HepG2 (cell line): ENCODE data around the gene STAT5A. TPM values are rescaled to one million over a fixed set of nuclear protein-coding genes. Genes with fewer than 3 reads are reported as not detected.
A peak's percentile ranks its signal among the peaks of the same experiment; 100 is the strongest.

Source experiments
- ATAC-seq: fragments of 200-7000 bp; cut with Tn5 transposase; 3 replicates; pipeline ENCODE4 v1.9.1; 2020; ENCODE audit warnings: mild to moderate bottlenecking, moderate library complexity
- BruUV-seq: library from RNA; stranded (reverse); fragments of 400-500 nt; replicated peaks from 2 replicates; lab custom pipeline; 2021; lab: Mats Ljungman, UMichigan
- CTCF ChIA-PET: fragments of 300-600 bp; formaldehyde crosslinking; extraction: SDS; loops from one replicate; lab custom pipeline; 2021; ENCODE audit warnings: low total read pairs, inconsistent platforms, low intra/inter-chr PET ratio; lab: Yijun Ruan, JAX
- POLR2A ChIA-PET: fragments of 350-600 bp; sonication (Branson Sonifier 250); formaldehyde crosslinking; loops from one replicate; lab custom pipeline; 2020; ENCODE audit warnings: antibody characterized with exemption, inconsistent platforms; lab: Yijun Ruan, JAX
- DNase-seq: peaks from one replicate; pipeline ENCODE4 v3.0.0-alpha.2; 2015; ENCODE audit warnings: low spot score
- FAIRE-seq: peaks from 3 replicates; lab custom pipeline; 2011; peaks lifted over from hg19 to GRCh38; lab: Jason Lieb, UNC
- H2AFZ ChIP-seq: one replicate; pipeline ENCODE4 v1.6.1; 2011; ENCODE audit warnings: low read length, inconsistent platforms
- H3K27ac ChIP-seq: fragments of 300-600 bp; 3 replicates; pipeline ENCODE4 v1.8.0; 2011; ENCODE audit warnings: mixed run types, mild to moderate bottlenecking, mixed read lengths, low read length, inconsistent platforms; ENCODE audit not compliant: insufficient read depth; ENCODE audit errors: extremely low read length
- H3K27me3 ChIP-seq, 2 experiments: fragments of 200-600 bp in 1 of 2; 2 replicates in 1 of 2; 3 replicates in 1 of 2; pipeline versions ENCODE4 v1.6.0 to v1.8.0; 2011; ENCODE audit warnings: low read length in 2 of 2, mild to moderate bottlenecking in 2 of 2, moderate library complexity in 2 of 2, inconsistent platforms in 1 of 2; ENCODE audit not compliant: insufficient read depth in 2 of 2, control insufficient read depth in 1 of 2
- H3K36me3 ChIP-seq, 2 experiments: fragments of 200-600 bp in 1 of 2; replicated peaks in 1 of 2; 2 replicates in 1 of 2; 3 replicates in 1 of 2; pipeline versions ENCODE4 v1.5.1 to v1.8.0; 2011; ENCODE audit warnings: low read length in 2 of 2, inconsistent platforms in 1 of 2; ENCODE audit not compliant: insufficient read depth in 2 of 2, control insufficient read depth in 1 of 2
- H3K4me1 ChIP-seq: 2 replicates; pipeline ENCODE4 v1.5.1; 2012; ENCODE audit warnings: low read length, inconsistent platforms; ENCODE audit not compliant: insufficient read depth
- H3K4me2 ChIP-seq: 2 replicates; pipeline ENCODE4 v1.6.0; 2011; ENCODE audit warnings: low read depth, low read length, inconsistent platforms
- H3K4me3 ChIP-seq, 3 experiments: fragments of 200-600 bp in 1 of 3; sonication (generic), shearing (Covaris generic) in 1 of 3; replicated peaks in 1 of 3; 2 replicates each; pipeline ENCODE4 v1.5.1; 2011 to 2016; ENCODE audit warnings: low read length in 3 of 3, inconsistent platforms in 2 of 3, low read depth in 2 of 3, mild to moderate bottlenecking in 2 of 3, control low read depth in 1 of 3, mixed read lengths in 1 of 3; ENCODE audit not compliant: insufficient read depth in 1 of 3
- H3K79me2 ChIP-seq: one replicate; pipeline ENCODE4 v1.6.1; 2011; ENCODE audit warnings: low read length, inconsistent platforms; ENCODE audit not compliant: insufficient read depth
- H3K9ac ChIP-seq: 2 replicates; pipeline ENCODE4 v1.6.0; 2011; ENCODE audit warnings: mild to moderate bottlenecking, low read depth, low read length, inconsistent platforms; ENCODE audit not compliant: insufficient read depth
- H3K9me3 ChIP-seq: 2 replicates; pipeline ENCODE4 v1.5.1; 2012; ENCODE audit warnings: mild to moderate bottlenecking, low read length
- H4K20me1 ChIP-seq: 2 replicates; pipeline ENCODE4 v1.6.0; 2011; ENCODE audit warnings: inconsistent platforms, mild to moderate bottlenecking, low read length, moderate library complexity; ENCODE audit not compliant: insufficient read depth
- EEA1 ChIP-seq: sonication (generic); formaldehyde crosslinking; IDR thresholded peaks from 2 replicates; pipeline ENCODE4 v1.5.1; 2020; ENCODE audit warnings: mild to moderate bottlenecking, missing genetic modification reagents, borderline replicate concordance
- ERF ChIP-seq: IDR thresholded peaks from 2 replicates; pipeline ENCODE4 v1.6.1; 2018; ENCODE audit warnings: missing biosample characterization, missing genetic modification reagents
- KLF9 ChIP-seq: IDR thresholded peaks from 2 replicates; pipeline ENCODE4 v1.6.1; 2016; ENCODE audit warnings: low read depth
- ONECUT2 ChIP-seq: sonication (generic); formaldehyde crosslinking; IDR thresholded peaks from 2 replicates; pipeline ENCODE4 v1.4.0; 2020; ENCODE audit warnings: missing genetic modification reagents
- RARA ChIP-seq: IDR thresholded peaks from 2 replicates; pipeline ENCODE4 v1.6.1; 2016; ENCODE audit warnings: missing genetic modification reagents, missing compliant biosample characterization
- RXRB ChIP-seq: IDR thresholded peaks from 2 replicates; pipeline ENCODE4 v1.6.1; 2016; ENCODE audit warnings: borderline replicate concordance, missing genetic modification reagents, missing compliant biosample characterization
- SATB2 ChIP-seq: sonication (generic); formaldehyde crosslinking; IDR thresholded peaks from 2 replicates; pipeline ENCODE4 v1.5.0; 2020; ENCODE audit warnings: missing genetic modification reagents
- SRSF9 ChIP-seq: fragments of 200-400 bp; formaldehyde crosslinking; IDR thresholded peaks from 2 replicates; pipeline ENCODE4 v1.6.1; 2018; ENCODE audit warnings: borderline replicate concordance, mild to moderate bottlenecking, low read depth, low read length; ENCODE audit not compliant: insufficient read depth, poor library complexity, severe bottlenecking
- YEATS4 ChIP-seq: sonication (generic); formaldehyde crosslinking; IDR thresholded peaks from 2 replicates; pipeline ENCODE4 v1.4.0; 2020; ENCODE audit warnings: missing genetic modification reagents, borderline replicate concordance
- ZBTB33 ChIP-seq: sonication (generic); formaldehyde crosslinking; IDR thresholded peaks from 2 replicates; pipeline ENCODE4 v1.4.0; 2020; ENCODE audit warnings: missing genetic modification reagents
- ZNF124 ChIP-seq: sonication (generic); formaldehyde crosslinking; IDR thresholded peaks from 2 replicates; pipeline ENCODE4 v1.4.0; 2020; ENCODE audit warnings: missing genetic modification reagents
- ZNF282 ChIP-seq: fragments of 450-650 bp; IDR thresholded peaks from 2 replicates; pipeline ENCODE4 v1.6.1; 2018; ENCODE audit not compliant: partially characterized antibody
- ZNF34 ChIP-seq: sonication (generic); formaldehyde crosslinking; IDR thresholded peaks from 2 replicates; pipeline ENCODE4 v1.4.0; 2020; ENCODE audit warnings: mild to moderate bottlenecking, missing genetic modification reagents, borderline replicate concordance
- ZNF550 ChIP-seq: sonication (generic); formaldehyde crosslinking; IDR thresholded peaks from 2 replicates; pipeline ENCODE4 v1.4.0; 2020; ENCODE audit warnings: mild to moderate bottlenecking, missing genetic modification reagents, borderline replicate concordance
- ZNF710 ChIP-seq: sonication (generic); formaldehyde crosslinking; IDR thresholded peaks from 2 replicates; pipeline ENCODE4 v1.5.0; 2020; ENCODE audit warnings: mild to moderate bottlenecking, missing genetic modification reagents, borderline replicate concordance
- ZNF773 ChIP-seq: sonication (generic); formaldehyde crosslinking; IDR thresholded peaks from 2 replicates; pipeline ENCODE4 v1.4.0; 2020; ENCODE audit warnings: missing genetic modification reagents, borderline replicate concordance
- ZSCAN25 ChIP-seq: sonication (generic); formaldehyde crosslinking; IDR thresholded peaks from 2 replicates; pipeline ENCODE4 v1.8.0; 2022; ENCODE audit warnings: mild to moderate bottlenecking, missing genetic modification reagents
- WGBS: methylation state at CpG from one replicate; pipeline ENCODE4 v1.1.6; 2017; ENCODE audit warnings: low lambda C conversion rate; 5-methylcytosine and 5-hydroxymethylcytosine counted together
- in situ Hi-C: cut with HindIII; loops from 2 replicates; pipeline ENCODE4 v1.10.0; 2017; ENCODE audit warnings: low pct_unique_long_range_greater_than_20kb; ENCODE audit not compliant: extremely low pct_ligation_motif_present
- intact Hi-C: fragments of 100-400 bp; cut with micrococcal nuclease; formaldehyde crosslinking; loops from one replicate; pipeline ENCODE4 v1.10.0; 2022; ENCODE audit not compliant: unreplicated experiment
- polyA plus RNA-seq, 8 experiments: library from polyadenylated mRNA; depleted of rRNA in 3 of 8; stranded (reverse) in 7 of 8; unstranded in 1 of 8; fragments of >200 nt; fragmentation: Illumina TruSeq in 4 of 8; extraction: Trizol in 4 of 8; gene quantifications; 2 replicates each; pipeline versions ENCODE4 v1.2.1 to v1.2.3, GENCODE V29; 2011 to 2016; ENCODE audit warnings: low read depth in 4 of 8, missing spikeins in 1 of 8, mixed read lengths in 1 of 8; ENCODE audit not compliant: insufficient read depth in 1 of 8
- total RNA-seq, 5 experiments: library from RNA; depleted of rRNA; stranded (reverse); fragments of >200 nt; fragmentation: Illumina TruSeq; extraction: Trizol; gene quantifications; 2 replicates each; pipeline ENCODE4 v1.2.3, GENCODE V29; 2016; ENCODE audit warnings: low read depth in 1 of 5

STAT5A gene
- total and polyA plus RNA-seq, 2 of the 13 experiments (the other 11 are each of a cell fraction or from before 2014, with no cell fraction given), result 1.4 to 4.1 TPM

- TF ChIP-seq ZBTB33 (no peak), ERF (CRISPR knock-in tag) (no peak), ZNF550 (CRISPR knock-in tag) (no peak), EEA1 (CRISPR knock-in tag) (no peak), ZNF282 (no peak)
Measured at GRCh38 chr17:42303694-42304093, 15.4 kb downstream of the STAT5A start (continued).

- in situ Hi-C loops, result no loop called here
- ATAC-seq, result peak; percentile 79
- TF ChIP-seq ZNF124 (CRISPR knock-in tag) (no peak), SRSF9 (no peak), ZNF710 (0 out of 2 replicates have a peak, but pooled peaks have one; percentile 46), YEATS4 (CRISPR knock-in tag) (peak; percentile 65; the same call in 1 of the 2 replicates), RARA (CRISPR knock-in tag) (no peak; the same call in 1 of the 2 replicates), ONECUT2 (CRISPR knock-in tag) (0 out of 2 replicates have a peak, but pooled peaks have one; percentile 24), ZSCAN25 (CRISPR knock-in tag) (no peak; the same call in 1 of the 2 replicates), RXRB (CRISPR knock-in tag) (peak; percentile 56; the same call in 1 of the 2 replicates), KLF9 (no peak), ZNF773 (no peak), ZNF34 (CRISPR knock-in tag) (no peak), SATB2 (CRISPR knock-in tag) (no peak)
Measured at GRCh38 chr17:42304187-42305030, 16.1 kb downstream of the STAT5A start.

More at GRCh38 chr17:42304187-42305030, 16.1 kb downstream of the STAT5A start:
- H3K79me2 ChIP-seq, result no peaks in the 10 kb centered on the region
- H3K36me3 ChIP-seq, result no peaks in the 10 kb centered on the region
- peak overlapping the region; percentile 41 for H3K9ac ChIP-seq
- peak overlapping the region; percentile 27 to 65 (median 30) for H3K4me3 ChIP-seq
- peak overlapping the region; percentile 63 for H3K27ac ChIP-seq
- H4K20me1 ChIP-seq, result no peaks in the 10 kb centered on the region
- 25% methylated on average over 11 of the region's 16 CpGs for WGBS
- ChIA-PET POLR2A (interaction anchor here (0.8 to 1.5 kb wide), 4 partner anchors 15 to 119 kb away, joined by 3 to 5 read pairs (median 3); partner anchors contain the start of genes CAVIN1, STAT5A and STAT5B), CTCF (no interaction called here)
- H3K27me3 ChIP-seq, result no peaks in the 10 kb centered on the region
- peak; percentile 62 for DNase-seq
- BruUV-seq, result no TSS peak
- intact Hi-C loops, result no loop called here
- no peaks in the 10 kb centered on the region for H3K9me3 ChIP-seq
- H3K4me2 ChIP-seq, result peak overlapping the region; percentile 92
- FAIRE-seq, result peak; percentile 95
- peak overlapping the region; percentile 55 for H2AFZ ChIP-seq
- H3K4me1 ChIP-seq, result peaks cover 49% of the 10 kb centered on the region
